ENCODE data around the gene HABP2.

The HABP2 gene

DNA sequence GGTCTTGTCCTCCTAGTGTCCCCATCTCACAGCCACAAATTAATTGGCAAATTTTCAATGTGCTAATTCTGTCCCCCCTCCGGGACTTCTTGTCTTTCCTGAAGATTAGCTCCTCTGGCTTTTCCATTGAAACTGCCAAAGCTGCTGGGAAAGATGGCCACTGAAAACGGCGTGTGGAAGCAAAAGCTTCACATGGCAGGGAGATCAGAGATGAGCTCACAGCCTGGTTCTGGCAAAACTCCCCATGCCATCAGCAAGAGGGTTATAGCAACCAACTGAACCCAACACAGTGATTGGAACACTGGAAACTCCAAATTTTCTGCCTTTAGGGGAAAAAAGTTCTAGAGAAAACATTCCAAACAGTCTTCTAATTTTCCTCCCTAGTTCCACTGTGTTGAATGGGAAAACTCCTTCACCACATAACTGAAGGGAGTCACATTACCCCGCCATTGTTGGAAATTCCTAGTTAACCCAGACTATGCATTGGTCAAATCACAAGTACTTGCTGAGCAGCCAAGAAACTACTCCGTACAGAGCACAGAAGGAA, 74.0 kb downstream of the HABP2 start:
- Histone ChIP-seq H3K4me1 (ENCODE audit: insufficient read depth, low read length, severe bottlenecking) (no peaks in the 10 kb centered on the region), H3K9ac (ENCODE audit: low read length) (no peak overlapping the region), H3K27me3 (ENCODE audit: insufficient read depth, low read length) (0 out of 2 replicates have a peak, but pooled peaks cover 3% of the 10 kb centered on the region), H3K9me3 (ENCODE audit: low read length) (no peaks in the 10 kb centered on the region), H4K20me1 (ENCODE audit: insufficient read depth, low read length) (no peaks in the 10 kb centered on the region), H3F3A (ENCODE audit: insufficient read depth, low read length) (no peaks in the 10 kb centered on the region), H3K79me2 (ENCODE audit: insufficient read depth, low read length) (no peaks in the 10 kb centered on the region), H2AFZ (ENCODE audit: low read length) (no peak overlapping the region), H3K36me3 (ENCODE audit: insufficient read depth, low read length) (no peaks in the 10 kb centered on the region), H3K4me3 (ENCODE audit: low read depth, low read length, poor library complexity, severe bottlenecking) (no peak overlapping the region), H3K4me2 (ENCODE audit: low read length) (no peak overlapping the region), H3K27ac (ENCODE audit: low read depth, low read length, poor library complexity, severe bottlenecking) (no peak overlapping the region), H3K9me2 (ENCODE audit: low read depth, low read length) (no peaks in the 10 kb centered on the region)
- no peak for TF ChIP-seq EZH2 (IDR thresholded peaks at IDR 0.05; ENCODE audit: borderline replicate concordance, low read length)
- TF ChIP-seq, protein P1, sequence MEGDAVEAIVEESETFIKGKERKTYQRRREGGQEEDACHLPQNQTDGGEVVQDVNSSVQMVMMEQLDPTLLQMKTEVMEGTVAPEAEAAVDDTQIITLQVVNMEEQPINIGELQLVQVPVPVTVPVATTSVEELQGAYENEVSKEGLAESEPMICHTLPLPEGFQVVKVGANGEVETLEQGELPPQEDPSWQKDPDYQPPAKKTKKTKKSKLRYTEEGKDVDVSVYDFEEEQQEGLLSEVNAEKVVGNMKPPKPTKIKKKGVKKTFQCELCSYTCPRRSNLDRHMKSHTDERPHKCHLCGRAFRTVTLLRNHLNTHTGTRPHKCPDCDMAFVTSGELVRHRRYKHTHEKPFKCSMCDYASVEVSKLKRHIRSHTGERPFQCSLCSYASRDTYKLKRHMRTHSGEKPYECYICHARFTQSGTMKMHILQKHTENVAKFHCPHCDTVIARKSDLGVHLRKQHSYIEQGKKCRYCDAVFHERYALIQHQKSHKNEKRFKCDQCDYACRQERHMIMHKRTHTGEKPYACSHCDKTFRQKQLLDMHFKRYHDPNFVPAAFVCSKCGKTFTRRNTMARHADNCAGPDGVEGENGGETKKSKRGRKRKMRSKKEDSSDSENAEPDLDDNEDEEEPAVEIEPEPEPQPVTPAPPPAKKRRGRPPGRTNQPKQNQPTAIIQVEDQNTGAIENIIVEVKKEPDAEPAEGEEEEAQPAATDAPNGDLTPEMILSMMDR (IDR thresholded peaks at IDR 0.05; ENCODE audit: low read length), result no peak

DNA sequence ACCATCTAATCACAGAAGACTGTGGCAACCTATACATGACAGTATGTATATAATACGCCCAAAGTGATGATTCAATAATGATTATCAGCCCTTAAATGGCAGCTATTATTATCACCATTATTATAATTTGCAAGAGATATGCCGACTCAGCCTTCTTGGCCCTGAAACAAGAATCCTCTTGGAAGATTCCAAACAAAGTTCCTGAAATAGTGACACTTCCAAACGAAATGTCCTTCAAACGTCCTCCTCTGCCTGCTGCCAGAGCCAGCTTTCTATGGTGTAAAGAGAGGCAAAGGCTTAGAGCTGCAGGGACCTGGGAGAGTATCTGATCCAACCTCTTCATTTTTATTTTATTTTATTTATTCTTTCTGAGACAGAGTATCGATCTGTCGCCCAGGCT, 75.0 kb downstream of the HABP2 start:
- Histone ChIP-seq H3K27ac (ENCODE audit: low read depth, low read length, poor library complexity, severe bottlenecking) (no peak overlapping the region), H3K9ac (ENCODE audit: low read length) (no peak overlapping the region), H3K9me3 (ENCODE audit: low read length) (no peaks in the 10 kb centered on the region), H2AFZ (ENCODE audit: low read length) (no peak overlapping the region), H3K36me3 (ENCODE audit: insufficient read depth, low read length) (no peaks in the 10 kb centered on the region), H3K79me2 (ENCODE audit: insufficient read depth, low read length) (no peaks in the 10 kb centered on the region), H3F3A (ENCODE audit: insufficient read depth, low read length) (no peaks in the 10 kb centered on the region), H3K4me2 (ENCODE audit: low read length) (no peak overlapping the region), H4K20me1 (ENCODE audit: insufficient read depth, low read length) (no peaks in the 10 kb centered on the region), H3K4me3 (ENCODE audit: low read depth, low read length, poor library complexity, severe bottlenecking) (no peak overlapping the region), H3K9me2 (ENCODE audit: low read depth, low read length) (no peaks in the 10 kb centered on the region), H3K27me3 (ENCODE audit: insufficient read depth, low read length) (0 out of 2 replicates have a peak, but pooled peaks cover 3% of the 10 kb centered on the region), H3K4me1 (ENCODE audit: insufficient read depth, low read length, severe bottlenecking) (no peaks in the 10 kb centered on the region)
- no peak for TF ChIP-seq EZH2 (IDR thresholded peaks at IDR 0.05; ENCODE audit: borderline replicate concordance, low read length)
- TF ChIP-seq, protein P1 (IDR thresholded peaks at IDR 0.05; ENCODE audit: low read length), result no peak

DNA sequence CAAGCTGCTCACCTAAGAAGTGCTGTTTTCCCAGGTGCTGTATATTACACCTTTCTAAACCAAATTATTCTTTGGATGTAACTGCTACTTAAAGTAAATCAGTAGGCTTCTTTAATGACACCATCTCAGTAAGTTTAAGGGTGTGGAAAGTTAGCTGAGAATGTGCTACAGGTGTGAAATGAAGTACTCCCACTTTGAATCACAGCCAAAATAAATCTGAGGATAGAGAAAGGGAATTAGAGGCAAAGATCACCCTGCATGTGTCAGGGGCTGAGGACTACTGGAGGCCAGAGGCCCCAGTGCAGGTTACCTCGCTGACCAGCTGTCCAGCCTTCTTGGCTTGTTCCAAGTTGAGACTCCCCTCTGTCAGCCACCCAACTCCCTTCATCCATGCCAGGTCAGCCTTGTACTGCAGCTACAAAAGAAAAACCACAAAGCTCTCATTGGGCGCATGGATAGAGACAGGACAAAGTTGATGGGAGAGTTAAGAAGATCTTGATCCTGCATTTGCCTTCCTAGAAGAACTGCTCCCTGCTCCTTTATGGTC, 75.8 kb downstream of the HABP2 start:
- H3K79me2 ChIP-seq (ENCODE audit: insufficient read depth, low read length), result no peaks in the 10 kb centered on the region
- no peak overlapping the region for H3K4me2 ChIP-seq (ENCODE audit: low read length)
- no peak for TF ChIP-seq EZH2 (IDR thresholded peaks at IDR 0.05; ENCODE audit: borderline replicate concordance, low read length)
- TF ChIP-seq, protein P1 (IDR thresholded peaks at IDR 0.05; ENCODE audit: low read length), result no peak
- no peaks in the 10 kb centered on the region for H4K20me1 ChIP-seq (ENCODE audit: insufficient read depth, low read length)
- H3K9ac ChIP-seq (ENCODE audit: low read length), result no peak overlapping the region
- H3F3A ChIP-seq (ENCODE audit: insufficient read depth, low read length), result no peaks in the 10 kb centered on the region
- no peak overlapping the region for H3K27ac ChIP-seq (ENCODE audit: low read depth, low read length, poor library complexity, severe bottlenecking)
- 0 out of 2 replicates have a peak, but pooled peaks cover 3% of the 10 kb centered on the region for H3K27me3 ChIP-seq (ENCODE audit: insufficient read depth, low read length)
- no peak overlapping the region for H3K4me3 ChIP-seq (ENCODE audit: low read depth, low read length, poor library complexity, severe bottlenecking)
- no peaks in the 10 kb centered on the region for H3K36me3 ChIP-seq (ENCODE audit: insufficient read depth, low read length)
- H3K9me3 ChIP-seq (ENCODE audit: low read length), result no peaks in the 10 kb centered on the region
- no peak overlapping the region for H2AFZ ChIP-seq (ENCODE audit: low read length)
- H3K9me2 ChIP-seq (ENCODE audit: low read depth, low read length), result no peaks in the 10 kb centered on the region
- no peaks in the 10 kb centered on the region for H3K4me1 ChIP-seq (ENCODE audit: insufficient read depth, low read length, severe bottlenecking)
